Lower leg skin (tissue), 4 donors: ENCODE measurements around the gene CCSER2. TPM values are rescaled to one million over a fixed set of nuclear protein-coding genes. Genes with fewer than 3 reads are reported as not detected.
"Not testable (repeated sequence)": the region's sequence is repeated elsewhere in the genome, so short reads cannot be mapped to it uniquely, and the experiment has no call there.

Experiments
- DNase-seq, 2 donors: peaks; one replicate each; pipeline ENCODE4 v3.0.0-alpha.2; 2019; ENCODE audit warnings: low spot score in 2 of 2
- H3K4me3 ChIP-seq: fragments of 200-600 bp; sonication (generic); 2 replicates; pipeline ENCODE4 v1.5.1; 2017; ENCODE audit warnings: mild to moderate bottlenecking, low read depth; ENCODE audit not compliant: poor library complexity, severe bottlenecking
- POLR2A ChIP-seq, 2 donors: fragments of 450-650 bp; IDR thresholded peaks; one replicate each; pipeline ENCODE4 v1.6.1; 2016 to 2017; ENCODE audit warnings: antibody characterized with exemption in 2 of 2, mild to moderate bottlenecking in 1 of 2, moderate library complexity in 1 of 2
- WGBS, 2 donors: methylation state at CpG; one replicate each; pipeline ENCODE4 v1.1.5; 2018; 5-methylcytosine and 5-hydroxymethylcytosine counted together
- intact Hi-C: fragments of 100-400 bp; cut with DNase I; formaldehyde crosslinking; loops from one replicate; pipeline ENCODE4 v1.15.0; 2023; ENCODE audit warnings: low total_unique reads
- total RNA-seq, 4 donors: library from RNA; depleted of rRNA; stranded (reverse); fragments of >200 nt; gene quantifications; one replicate each; pipeline ENCODE4 v1.1.0, GENCODE V29; 2016
- TF ChIP-seq, protein P1 (sequence below), 3 donors: fragments of 450-650 bp; IDR thresholded peaks; one replicate each; pipeline ENCODE4 v1.5.1; 2016; ENCODE audit warnings: antibody characterized with exemption in 3 of 3, mild to moderate bottlenecking in 3 of 3, moderate library complexity in 2 of 3

The CCSER2 gene
- total RNA-seq, 4 donors from 2014 or later, result 33.3 to 69.5 (median 47.7) TPM

DNA sequence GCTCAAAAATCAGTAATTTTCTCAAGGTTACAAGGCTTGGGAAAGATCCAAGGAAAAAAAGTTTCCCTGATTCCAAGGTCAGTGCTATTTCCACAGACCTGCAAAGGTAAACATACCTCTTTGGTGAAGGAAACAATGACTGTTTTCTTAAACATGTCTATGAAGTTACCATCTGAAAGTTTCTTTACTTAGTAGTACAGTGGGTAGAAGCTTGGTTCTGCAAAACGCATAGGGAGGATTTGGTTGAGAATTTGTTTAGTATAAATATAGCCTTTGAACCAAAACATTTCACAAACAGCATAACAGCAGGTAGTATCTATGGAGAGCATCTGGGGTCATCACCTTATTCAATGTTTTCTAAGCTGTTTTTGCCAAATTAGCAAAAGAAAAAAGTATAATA, 169.6 kb downstream of the CCSER2 start:
- WGBS, 2 donors, result 65 to 87% methylated on average over 1 of the region's 1 CpG
- intact Hi-C loops, result no loop called here
- no peak for DNase-seq
- H3K4me3 ChIP-seq, result no peak overlapping the region
- TF ChIP-seq, protein P1, sequence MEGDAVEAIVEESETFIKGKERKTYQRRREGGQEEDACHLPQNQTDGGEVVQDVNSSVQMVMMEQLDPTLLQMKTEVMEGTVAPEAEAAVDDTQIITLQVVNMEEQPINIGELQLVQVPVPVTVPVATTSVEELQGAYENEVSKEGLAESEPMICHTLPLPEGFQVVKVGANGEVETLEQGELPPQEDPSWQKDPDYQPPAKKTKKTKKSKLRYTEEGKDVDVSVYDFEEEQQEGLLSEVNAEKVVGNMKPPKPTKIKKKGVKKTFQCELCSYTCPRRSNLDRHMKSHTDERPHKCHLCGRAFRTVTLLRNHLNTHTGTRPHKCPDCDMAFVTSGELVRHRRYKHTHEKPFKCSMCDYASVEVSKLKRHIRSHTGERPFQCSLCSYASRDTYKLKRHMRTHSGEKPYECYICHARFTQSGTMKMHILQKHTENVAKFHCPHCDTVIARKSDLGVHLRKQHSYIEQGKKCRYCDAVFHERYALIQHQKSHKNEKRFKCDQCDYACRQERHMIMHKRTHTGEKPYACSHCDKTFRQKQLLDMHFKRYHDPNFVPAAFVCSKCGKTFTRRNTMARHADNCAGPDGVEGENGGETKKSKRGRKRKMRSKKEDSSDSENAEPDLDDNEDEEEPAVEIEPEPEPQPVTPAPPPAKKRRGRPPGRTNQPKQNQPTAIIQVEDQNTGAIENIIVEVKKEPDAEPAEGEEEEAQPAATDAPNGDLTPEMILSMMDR (IDR thresholded peaks at IDR 0.05), result no peak
- no peak for TF ChIP-seq POLR2A (IDR thresholded peaks at IDR 0.05)

DNA sequence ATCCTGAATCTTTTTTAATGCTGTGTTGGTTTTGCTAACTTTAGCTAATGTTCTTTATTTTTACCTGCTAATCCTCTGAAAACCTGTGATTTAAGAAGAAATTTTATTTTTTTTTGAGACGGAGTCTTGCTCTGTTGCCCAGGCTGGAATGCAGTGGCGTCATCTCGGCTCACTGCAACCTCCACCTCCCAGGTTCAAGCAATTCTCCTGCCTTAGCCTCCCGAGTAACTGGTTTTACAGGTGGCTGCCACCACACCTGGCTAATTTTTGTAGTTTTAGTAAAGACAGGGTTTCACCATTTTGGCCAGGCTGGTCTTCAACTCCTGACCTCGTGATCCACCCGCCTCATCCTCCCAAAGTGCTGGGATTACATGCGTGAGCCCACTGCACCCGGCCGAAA, 170.7 kb downstream of the CCSER2 start:
- intact Hi-C loops, DNase-seq, H3K4me3 ChIP-seq: not testable (repeated sequence)
- 96 to 97% methylated on average over 9 of the region's 9 CpGs for WGBS, 2 donors

DNA sequence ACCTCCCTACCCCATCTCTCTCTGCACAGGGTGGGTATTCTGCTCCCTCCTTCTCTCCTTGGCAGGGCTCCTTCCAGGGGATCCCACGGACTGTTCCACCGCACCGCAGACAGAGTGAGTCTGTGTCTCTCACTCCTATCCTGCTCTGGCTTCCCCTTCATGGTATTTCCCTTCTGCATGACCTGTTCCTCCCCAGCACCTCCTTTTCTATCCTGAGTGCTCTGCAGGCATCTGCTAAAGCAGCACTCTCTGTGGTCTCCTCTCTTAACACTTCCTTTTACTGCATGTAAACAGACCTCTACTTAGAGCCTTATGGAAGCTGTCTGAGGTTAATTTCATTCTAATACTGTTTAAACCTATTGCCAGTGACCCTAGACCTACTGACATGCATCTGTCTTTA, 171.5 kb downstream of the CCSER2 start:
- 82 to 96% methylated on average over 3 of the region's 3 CpGs for WGBS, 2 donors
- intact Hi-C loops, result no loop called here
- H3K4me3 ChIP-seq, result no peak overlapping the region
- DNase-seq, result no peak
- TF ChIP-seq, protein P1 (IDR thresholded peaks at IDR 0.05), result no peak
- no peak for TF ChIP-seq POLR2A (IDR thresholded peaks at IDR 0.05)

DNA sequence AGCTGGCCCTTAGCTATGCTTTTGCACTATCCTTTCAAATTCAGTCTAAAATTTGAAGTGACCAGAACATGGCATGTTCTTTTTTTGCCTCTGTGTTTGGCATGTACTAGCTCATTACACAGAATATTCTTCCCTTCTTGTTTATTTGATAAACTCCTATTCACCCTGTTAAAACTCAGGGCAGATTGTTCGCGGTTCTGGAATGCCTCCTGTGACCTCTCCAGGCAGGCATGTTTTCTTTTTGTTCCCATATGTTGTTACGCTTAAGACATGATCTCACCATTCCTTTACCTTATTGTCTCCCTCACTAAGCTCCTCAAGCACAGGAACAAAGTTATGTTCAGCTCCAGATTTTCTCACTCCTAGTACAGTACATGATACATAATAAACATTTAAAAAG, 181.7 kb downstream of the CCSER2 start:
- no peak overlapping the region for H3K4me3 ChIP-seq
- 89 to 93% methylated on average over 3 of the region's 3 CpGs for WGBS, 2 donors
- TF ChIP-seq, protein P1 (IDR thresholded peaks at IDR 0.05), result no peak
- no peak for TF ChIP-seq POLR2A (IDR thresholded peaks at IDR 0.05)
- intact Hi-C loops, result no loop called here
- DNase-seq, result no peak

DNA sequence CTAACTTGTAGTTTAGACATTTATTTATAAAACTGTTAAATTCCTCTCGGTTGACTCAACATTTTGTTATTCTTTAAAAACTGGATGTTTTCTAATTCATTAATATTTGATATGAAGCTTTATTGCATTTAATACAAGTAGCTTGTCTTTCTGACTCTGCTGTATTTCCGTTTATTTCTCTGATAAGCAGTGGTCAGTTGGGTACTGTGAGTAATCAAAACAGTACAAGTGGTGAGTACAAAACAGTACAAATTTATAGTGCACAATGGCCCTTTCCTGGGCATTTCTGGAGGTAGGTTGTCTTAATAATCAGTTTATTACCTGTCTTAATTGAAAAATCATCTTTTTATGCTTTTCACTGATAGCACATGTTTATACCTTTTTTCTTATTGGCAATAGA, 182.7 kb downstream of the CCSER2 start:
- 96 to 97% methylated on average over 2 of the region's 2 CpGs for WGBS, 2 donors
- TF ChIP-seq, protein P1 (IDR thresholded peaks at IDR 0.05), result no peak
- TF ChIP-seq POLR2A (IDR thresholded peaks at IDR 0.05), result no peak
- intact Hi-C loops, result no loop called here
- H3K4me3 ChIP-seq, result no peak overlapping the region
- DNase-seq, result no peak

DNA sequence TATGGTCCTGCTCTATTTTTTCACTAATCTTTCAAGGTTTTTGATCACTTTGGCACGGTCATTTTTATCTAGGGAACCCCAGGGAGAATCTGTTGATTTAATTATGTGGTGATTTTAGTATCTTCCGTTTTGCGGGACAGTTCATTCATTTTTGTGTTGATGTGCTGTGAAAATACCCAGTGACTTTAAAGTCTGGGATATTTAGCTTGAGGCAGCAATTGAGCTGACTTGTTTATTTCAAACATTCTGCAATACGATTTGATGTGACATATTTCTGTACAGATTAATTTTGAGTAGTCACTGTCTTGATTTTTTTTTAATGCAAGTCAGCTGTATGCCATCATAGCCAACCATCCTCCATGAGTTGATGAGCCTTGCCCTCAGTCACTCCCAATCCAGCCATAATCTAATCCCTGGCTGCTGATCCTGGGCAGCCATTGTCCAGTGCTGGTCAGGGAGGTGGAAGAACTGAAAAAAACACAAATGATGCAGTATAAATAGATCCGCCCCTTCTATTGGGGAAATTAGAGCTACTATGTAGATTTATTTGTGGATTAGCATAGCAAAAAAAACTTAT, 183.4 kb downstream of the CCSER2 start:
- 71 to 79% methylated on average over 5 of the region's 5 CpGs for WGBS, 2 donors
- intact Hi-C loops, result no loop called here
- DNase-seq, result no peak
- TF ChIP-seq, protein P1 (IDR thresholded peaks at IDR 0.05), result no peak
- no peak for TF ChIP-seq POLR2A (IDR thresholded peaks at IDR 0.05)
- H3K4me3 ChIP-seq, result no peak overlapping the region
